ENCODE results near the gene ZNF524.
A peak's percentile ranks its signal among the peaks of the same experiment; 100 is the strongest.
"Not testable (repeated sequence)": the region's sequence is repeated elsewhere in the genome, so short reads cannot be mapped to it uniquely, and the experiment has no call there.

ZNF524 gene

DNA sequence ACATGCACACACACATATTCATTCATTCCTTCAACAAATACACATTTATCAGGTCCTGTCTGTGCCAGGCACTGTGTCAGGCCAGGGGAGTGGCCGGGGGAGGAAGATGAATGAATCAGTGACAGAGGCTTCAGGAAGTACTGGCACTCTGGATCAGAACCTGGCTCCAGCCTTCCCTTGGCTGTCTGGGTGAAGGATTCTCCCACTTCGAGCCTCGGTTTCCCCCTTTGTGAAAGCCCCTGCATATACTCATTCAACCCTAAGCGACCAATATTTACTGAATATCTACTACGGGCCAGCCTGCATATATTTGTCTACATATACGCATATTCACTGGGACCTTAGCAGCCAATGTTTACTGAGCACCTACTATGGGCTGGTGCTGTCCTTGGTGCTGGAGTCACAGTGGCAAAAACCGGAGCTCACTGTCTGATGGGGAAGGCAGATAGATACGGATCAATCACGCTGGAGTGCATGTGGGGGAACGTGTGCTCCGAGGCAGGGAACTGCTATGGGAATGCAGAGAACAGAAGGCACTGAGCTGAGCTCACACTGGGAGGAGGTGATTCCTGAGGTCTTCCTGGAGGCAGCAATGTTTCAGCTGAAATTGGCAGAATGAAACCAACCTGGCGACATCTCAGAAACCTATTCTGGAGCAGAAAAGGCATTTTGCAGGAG lies 18.8 kb upstream of the ZNF524 start:
- DNase-seq (ENCODE audit: low read depth, low spot score), result no peak

DNA sequence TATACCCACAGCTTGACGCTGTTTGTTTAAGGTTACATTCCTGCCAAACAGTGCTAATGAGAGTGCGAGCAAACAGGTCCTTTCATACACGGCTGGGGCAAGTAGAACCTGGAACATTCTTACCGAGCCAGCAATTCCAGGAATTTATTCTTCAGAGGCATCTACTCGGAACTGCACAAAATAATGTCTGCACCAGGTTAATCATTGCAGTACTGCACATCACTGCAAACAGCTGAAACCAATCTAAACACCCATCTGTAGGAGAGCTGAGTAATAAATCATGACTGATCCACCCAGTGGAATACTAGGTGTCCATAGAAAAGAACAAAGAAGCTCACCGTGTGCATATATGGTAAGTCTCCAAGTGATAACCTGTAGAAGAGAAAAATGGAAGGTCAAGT lies 18.3 kb upstream of the ZNF524 start:
- DNase-seq (ENCODE audit: low read depth, low spot score), result no peak

DNA sequence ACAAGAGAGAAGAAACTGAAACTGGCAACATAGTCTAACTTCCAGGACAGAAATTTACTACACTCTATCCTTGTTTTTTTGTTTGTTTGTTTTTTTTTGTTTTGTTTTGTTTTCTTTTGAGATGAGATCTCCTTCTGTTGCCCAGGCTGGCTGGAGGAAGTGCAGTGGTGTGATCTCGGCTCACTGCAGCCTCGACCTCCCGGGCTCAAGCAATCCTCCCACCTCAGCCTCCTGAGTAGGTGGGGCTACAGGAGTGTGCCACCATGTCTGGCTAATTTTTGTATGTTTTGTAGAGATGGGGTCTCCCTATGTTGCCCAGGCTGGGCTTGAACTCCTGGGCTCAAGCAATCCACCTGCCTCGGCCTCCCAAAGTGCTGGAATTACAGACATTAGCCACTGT lies 17.8 kb upstream of the ZNF524 start:
- not testable (repeated sequence) for DNase-seq (ENCODE audit: low read depth, low spot score)

DNA sequence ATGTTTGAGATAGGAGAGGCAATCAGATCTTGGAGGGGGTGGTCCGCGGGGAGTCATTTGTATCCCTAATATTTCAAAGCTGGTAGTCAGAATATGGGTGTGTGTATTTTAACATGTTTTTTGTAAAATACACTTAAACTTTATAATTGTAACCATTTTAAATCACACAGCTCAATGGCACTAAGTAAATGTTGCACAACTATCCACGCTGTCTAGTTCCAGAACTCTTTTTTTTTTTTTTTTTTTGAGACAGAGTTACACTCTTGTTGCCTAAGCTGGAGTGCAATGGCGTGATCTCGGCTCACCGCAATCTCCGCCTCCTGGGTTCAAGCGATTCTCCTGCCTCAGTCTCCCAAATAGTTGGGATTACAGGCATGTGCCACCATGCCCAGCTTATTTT lies 16.2 kb upstream of the ZNF524 start:
- DNase-seq (ENCODE audit: low read depth, low spot score), result not testable (repeated sequence)

DNA sequence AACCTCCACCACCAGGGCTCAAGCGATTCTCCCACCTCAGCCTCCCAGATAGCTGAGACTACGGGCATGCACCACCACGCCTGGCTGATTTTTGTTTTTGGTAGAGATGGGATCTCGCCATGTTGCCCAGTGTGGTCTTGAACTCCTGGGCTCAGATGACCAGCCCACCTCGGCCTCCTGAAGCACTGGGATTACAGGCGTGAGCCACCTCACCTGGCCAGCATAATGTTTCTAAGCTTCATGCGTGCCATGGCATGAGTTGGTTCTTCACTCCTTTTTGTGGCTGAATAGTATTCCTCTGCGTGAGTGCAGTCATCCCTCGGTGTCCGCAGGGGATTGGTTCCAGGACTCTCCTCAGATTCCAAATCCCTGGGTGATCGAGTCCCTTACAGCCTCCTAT lies 15.2 kb upstream of the ZNF524 start:
- DNase-seq (ENCODE audit: low read depth, low spot score), result no peak

DNA sequence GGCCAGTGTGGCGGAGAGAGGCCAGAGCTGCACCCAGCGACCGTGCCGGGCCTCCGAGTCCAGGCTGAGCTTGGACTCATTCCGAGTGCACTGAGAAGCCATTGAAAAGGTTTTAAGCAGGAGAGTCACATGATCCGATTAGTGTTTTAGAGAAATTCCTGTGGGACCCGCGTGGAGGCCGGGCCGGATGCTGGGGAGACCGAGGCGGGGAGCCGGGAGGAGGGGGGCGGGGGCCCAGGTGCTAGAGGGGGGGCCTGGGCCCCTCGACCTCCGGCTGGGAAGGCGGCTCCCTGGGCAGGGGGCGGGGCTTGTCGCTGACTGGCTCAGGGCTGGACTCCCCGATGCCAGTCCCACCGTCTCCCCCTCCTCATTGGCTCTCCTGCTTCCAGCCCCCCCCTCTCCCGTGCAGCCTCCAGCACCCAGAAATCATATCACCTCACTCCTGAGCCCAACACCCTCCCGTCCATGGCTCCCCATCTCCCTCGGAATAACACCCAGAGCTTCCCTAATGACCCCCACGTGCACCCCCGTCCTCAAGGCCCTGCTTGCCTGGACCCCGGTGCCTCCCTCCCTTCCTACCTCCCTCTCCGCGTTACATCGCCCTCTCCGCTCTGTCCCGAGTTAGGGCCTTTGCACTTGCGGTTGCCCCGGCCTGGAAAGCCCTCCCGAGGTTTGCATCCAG lies 14.3 kb upstream of the ZNF524 start:
- DNase-seq (ENCODE audit: low read depth, low spot score), result peak; percentile 41

DNA sequence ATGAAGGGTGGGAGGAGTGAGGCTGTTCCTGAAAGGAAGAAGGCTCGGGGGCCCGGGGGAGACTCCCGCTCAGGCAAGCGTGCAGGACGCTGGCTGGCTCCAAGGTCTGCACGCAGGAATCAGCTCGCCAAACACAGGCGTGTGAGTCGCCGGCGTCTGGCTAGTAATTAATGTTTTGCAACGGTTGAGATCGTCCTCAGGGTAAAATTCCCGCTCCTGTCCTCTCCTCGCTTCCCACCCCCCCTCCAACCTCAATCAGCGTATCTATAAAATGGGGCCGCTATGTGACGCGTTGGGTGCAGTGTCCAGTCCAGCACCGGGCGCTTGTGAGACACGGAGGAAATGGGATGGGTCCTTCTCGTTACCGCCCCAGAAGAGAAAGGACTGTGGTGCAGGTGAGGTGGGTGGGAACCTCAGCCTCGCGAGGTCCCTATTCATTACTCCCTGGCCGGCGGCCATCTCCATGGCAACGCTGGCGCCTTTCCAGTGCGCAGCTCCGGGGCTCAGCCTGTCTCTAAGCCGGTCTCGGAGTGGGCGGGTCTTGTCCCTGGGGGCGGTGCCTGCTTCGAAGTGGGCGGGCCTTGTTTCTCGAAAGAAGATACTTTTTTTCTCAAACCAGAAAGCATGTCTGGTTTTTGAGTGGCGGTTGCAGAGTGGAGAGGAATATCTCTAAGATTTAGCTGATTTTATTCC lies 13.0 kb upstream of the ZNF524 start:
- DNase-seq (ENCODE audit: low read depth, low spot score), result peak; percentile 63

DNA sequence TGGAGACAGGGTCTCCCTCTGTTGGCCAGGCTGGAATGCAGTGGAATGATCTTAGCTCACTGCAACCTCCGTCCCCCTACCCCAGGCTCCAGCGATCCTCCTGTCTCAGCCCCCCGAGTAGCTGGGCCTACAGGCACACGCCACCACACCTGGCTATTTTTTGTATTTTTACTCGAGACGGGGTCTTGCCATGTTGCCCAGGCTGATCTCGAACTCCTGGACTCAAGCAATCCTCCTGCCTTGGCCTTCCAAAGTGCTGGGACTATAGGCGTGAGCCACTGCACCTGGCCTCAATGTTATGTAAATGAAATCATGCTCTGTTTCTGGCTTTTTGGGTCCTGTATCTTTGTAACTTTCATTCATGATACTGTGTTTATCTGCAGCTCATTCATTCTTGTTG lies 11.3 kb upstream of the ZNF524 start:
- no peak for DNase-seq (ENCODE audit: low read depth, low spot score)

DNA sequence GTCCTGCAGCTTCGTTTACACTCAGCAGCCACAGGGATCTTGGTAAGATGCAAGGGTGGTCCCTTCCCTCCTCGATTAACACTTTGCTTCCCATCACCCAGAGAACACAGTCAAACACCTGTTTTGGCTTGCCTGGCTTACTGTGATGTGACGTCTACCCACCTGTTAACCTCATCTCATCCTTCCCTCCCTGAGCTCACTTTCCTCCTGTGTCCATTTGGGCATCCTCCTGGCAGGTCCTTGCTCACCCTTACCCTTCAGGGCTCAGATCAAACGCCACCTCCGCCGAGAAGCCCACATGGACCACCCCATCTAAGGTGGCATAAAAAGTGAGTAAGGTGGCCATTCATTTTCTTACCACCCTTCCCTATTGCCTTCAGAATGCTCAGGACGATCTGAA lies 10.0 kb upstream of the ZNF524 start:
- no peak for DNase-seq (ENCODE audit: low read depth, low spot score)

DNA sequence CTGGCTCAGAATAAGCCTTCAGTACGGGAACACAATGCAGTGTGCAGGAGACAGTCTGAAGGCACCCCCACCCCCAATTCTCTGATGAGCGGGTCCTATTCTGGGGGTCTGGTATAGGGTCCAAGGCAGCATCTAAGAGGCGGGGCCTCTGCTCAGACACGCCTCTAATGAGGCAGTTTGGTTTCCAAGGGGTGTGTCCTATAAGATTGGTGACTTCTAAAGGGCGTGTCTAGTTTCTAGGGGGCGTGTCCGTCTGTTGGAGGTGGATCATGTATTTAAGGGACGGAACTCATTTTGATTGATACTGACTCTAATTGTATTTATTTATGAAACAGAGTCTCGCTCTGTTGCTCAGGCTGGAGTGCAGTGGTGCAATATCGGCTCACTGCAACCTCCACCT lies 9.5 kb upstream of the ZNF524 start:
- DNase-seq (ENCODE audit: low read depth, low spot score), result no peak

DNA sequence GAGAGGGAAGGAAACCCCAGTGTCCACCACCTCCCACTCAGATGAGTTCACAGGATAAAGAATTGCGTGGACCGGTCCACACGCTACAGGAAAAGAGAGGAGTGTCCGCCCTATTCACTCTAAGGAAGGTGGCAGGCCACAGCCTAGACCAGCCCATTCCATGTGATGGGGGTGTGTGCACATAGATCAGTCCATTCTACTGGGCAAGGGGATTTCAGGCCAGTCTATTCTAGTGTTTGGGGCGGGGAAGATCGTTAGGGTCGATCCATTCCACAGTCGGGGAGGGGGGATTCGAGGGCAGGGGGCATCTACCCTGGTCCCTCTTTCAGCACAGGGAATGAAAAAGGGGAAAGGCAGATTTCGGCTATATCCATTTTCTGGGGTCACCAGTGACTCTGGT lies 8.5 kb upstream of the ZNF524 start:
- DNase-seq (ENCODE audit: low read depth, low spot score), result no peak

DNA sequence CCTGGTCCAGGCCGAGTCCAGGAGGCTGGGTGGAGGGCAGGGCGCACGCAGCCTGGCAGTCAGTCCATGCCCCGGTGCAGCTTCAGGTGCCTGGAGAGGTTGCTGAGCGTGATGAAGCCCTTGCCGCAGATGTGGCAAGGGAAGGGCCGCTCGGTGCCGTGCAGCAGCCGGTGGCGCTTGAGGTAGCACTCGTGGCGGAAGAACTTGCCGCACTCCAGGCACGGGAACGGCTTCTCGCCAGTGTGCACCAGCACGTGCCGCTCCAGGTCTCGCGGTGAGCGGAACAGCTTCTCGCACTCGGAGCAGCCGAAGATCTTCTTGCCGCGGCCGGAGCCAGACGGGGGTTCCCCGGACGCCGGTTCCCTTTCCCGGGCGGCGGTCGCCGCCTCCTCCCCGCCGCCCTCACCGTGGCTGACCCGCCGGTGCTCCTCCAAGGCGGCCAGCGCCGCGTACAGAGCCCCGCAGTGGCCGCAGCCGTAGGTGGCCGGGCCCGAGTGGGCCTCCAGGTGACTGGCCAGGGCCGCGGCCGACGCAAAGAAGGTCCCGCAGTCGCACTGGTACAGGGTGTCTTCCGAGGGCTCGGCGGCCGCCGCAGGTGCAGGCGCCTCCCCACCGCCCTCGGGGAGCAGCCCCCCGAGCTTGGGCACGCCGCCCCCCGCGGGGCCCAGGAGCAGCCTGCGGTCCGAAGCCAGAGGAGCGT lies 7.5 kb upstream of the ZNF524 start:
- DNase-seq (ENCODE audit: low read depth, low spot score), result no peak

DNA sequence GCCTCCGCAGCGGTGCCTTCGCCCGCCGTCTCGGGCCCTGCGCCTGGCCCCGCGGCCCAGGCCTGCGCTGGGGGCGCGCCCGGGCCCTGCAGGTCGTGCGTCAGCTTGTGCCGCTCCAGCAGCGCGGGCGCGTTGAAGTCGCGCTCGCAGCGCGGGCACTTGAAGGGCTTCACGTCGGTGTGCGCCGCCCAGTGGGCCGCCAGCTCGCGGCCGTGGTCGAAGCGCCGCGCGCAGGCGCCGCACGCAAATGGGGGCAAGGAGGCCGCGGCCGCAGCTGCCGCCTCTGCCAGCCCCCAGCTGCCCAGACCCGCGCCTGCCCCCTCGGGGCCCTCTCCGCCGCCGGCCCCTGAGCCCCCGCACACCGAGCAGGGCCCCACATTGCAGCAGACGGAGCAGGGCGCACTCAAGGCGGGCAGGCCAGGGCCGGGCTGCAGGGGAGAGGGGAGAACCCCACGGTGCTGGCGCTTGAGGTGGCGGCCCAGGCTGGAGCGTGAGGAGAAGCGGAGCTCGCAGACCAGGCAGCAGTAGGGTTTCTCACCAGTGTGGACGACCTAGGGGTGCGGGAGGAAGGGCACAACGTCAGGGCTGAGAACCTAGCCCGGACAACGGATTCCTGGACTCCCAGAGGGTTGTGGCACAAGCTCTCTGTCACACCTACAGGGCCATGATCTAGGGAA lies 6.9 kb upstream of the ZNF524 start:
- no peak for DNase-seq (ENCODE audit: low read depth, low spot score)

DNA sequence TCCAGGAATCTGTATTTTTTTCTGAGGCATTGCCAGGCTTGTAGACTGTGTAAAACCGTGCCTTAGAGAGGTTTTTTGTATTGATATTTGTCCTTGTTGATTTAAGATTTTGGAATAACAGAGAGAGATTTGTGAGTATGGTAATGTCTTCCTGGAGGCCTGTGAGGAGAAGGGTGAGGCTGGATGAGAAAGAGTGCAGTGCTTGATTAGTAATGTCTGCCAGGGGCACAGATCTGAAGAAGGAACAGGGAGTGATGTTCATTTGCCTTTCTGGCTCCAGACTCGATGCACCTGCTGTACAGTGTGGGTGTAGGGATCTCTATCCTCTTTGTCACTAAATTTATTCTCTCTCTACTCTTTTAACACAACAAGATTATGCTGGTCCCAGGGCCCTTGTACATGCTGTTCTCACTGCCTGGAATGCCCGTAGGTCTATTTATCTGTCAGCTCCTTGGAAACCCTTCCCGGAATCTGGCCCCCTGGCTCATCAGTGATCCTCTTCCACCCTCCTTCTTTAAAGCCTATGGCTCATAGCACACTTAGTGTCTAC lies 5.0 kb upstream of the ZNF524 start:
- no peak for DNase-seq (ENCODE audit: low read depth, low spot score)

DNA sequence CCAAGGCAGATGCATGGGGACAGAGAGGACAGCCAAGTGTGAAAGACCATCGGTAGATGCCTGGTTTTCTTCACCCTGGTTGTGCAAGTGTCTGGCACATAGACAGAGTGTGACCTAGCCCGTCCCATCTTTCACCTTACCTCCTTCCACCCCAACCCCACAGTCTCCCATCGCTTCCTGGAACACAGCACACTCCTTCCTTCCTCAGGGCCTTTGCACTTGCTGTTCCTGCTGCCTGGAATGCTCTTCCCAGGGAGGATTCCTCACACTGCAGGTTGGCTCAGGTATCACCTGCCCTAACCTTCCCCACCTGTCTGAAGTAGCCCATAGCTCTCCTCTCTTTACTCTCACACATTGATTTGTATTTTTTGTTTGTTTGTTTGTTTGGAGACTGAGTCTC lies 3.8 kb upstream of the ZNF524 start:
- no peak for DNase-seq (ENCODE audit: low read depth, low spot score)

DNA sequence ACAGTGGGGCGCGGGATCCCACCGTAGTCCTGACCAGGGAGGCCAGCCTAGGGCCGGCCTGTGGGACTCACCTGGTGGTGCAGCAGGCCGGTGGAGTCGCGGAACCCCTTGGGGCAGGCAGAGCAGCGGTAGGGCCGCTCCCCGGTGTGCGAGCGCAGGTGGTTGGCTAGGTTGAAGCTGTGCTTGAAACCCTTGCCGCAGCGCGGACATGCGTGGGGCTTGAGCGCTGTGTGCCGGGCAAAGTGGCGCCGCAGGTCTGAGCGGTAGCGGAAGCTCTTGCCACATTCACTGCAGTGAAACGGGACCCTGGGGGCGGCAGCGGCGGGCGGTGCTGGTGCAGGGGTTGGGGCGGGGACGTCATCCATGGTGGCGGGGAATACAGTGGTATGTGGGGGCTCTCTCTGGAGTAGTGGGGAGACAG lies 2.6 kb upstream of the ZNF524 start:
- no peak for DNase-seq (ENCODE audit: low read depth, low spot score)

DNA sequence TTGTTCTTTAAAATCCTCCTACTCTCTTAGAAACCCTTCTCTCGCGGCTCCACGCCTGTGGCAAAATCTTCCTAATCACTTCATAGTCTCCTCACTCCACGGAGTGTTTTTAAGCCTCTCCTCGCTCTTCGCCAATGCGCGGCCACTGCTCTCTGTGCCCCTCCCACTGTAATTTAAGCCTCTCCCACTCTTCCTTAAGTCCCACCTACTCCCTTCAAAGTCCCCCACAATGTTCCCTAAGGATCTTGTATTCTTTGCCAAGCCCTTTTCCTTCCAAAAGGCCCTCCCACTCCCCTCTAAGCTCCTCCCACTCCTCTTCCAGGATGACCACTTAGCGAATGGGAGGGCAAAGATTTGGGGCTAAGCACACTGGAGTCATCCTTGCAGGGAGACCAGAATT lies 2.1 kb upstream of the ZNF524 start:
- DNase-seq (ENCODE audit: low read depth, low spot score), result no peak

DNA sequence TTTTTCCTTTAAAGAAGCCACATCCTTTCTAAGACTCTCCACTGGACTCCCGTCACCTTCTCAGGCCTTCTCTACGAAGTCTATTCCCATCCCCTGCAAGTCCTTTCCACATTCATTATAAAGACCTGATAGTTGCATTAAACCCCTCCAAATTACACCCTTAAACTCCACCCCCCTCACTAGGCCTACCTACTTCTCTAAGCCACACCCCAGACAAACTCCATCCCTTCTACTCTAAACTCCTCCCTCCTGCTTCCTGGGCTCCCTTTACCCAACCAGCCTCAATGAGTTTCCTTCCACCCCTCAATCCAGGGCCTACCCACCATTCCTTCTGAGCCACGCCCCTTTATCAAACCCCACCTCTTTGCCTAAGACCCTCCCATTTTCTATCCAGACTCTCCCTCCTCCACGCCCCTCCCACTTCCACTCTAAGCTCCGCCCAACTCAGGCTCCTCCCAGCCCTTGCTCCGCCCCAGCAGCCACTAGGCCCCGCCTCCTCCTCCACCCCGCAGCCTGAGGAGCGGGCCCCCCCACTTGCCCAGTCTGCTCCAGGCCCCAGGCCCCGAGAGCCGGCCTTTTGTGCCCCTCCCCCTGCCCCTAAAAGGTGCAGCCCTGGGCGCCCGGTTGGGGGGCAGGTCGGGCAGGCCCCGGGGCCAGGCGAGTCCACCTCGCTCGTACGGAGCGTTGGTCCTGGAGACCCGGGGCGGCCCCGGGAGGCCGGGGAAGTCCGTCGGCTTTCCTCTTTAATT lies 1.2 kb upstream of the ZNF524 start:
- peak; percentile 92 for DNase-seq (ENCODE audit: low read depth, low spot score)

DNA sequence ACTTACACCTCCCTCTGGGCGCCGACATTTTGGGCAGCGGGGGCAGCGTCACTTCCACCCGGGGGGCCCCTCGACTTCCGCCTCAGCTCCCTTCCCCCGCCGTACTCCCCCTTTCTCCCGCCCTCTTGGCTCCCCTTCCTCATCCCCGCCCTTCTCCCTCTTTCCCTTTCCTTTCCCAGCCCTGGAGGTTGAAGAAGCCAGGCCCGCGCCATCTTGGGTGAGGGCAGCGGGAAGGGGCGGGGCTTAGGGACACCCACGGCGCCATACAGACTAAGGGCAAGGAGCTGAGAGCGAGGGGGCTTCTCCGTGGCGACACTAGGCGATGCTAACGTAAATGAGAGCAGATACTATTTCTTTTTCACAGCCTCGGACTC lies 633 bp upstream of the ZNF524 start, which contains the start of gene FIZ1:
FIZ1 (minus strand) TSS at position 50 of the 374 bp plus-strand sequence. CDS start 1,652 bp downstream, outside the sequence.
- peak; percentile 98 for DNase-seq (ENCODE audit: low read depth, low spot score)

DNA sequence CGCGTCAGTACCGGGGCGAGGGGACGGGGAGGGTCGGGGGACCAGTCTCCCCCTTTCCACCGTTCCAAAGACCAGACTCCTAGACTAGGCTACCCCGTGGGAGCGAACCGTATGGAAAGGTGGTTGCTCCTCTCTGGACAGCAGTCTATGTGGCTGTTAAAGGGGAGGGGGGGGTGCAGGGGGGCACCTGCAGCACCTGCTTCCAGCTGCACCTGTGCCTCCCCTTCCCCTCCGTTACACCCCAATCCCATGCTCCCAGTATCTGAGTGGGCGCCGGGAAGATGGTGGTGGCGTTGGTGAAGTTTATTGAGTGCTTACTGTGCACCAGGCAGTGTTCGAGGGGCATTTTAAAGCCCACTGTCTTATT lies 557 bp downstream of the ZNF524 start:
- no peak for DNase-seq (ENCODE audit: low read depth, low spot score)

DNA sequence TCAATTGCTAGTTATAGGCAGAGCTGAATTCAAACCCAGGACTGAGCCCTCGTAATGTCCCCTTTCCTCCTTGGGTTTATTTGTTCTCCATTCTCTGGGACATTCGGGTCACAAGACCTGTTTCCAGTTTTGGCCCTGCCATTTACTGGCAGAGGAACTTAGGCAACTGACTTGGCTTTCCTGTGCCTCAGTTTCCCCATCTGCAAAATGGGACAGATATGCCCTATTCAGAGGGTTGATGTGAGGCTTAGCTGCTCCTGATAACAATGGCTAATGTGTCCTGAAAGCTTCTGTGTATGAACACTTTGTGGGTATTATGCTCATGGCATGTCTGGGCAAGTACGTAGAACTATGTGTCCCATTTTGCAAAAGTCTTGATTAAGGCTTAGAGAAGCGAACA lies 996 bp downstream of the ZNF524 start:
- no peak for DNase-seq (ENCODE audit: low read depth, low spot score)
